Measurements from ENCODE around the gene DHODH.
"Not testable (repeated sequence)": the region's sequence is repeated elsewhere in the genome, so short reads cannot be mapped to it uniquely, and the experiment has no call there.

Gene DHODH

GRCh38 chr16:72057313-72057712 is 48.8 kb downstream of the DHODH start:
- not testable (repeated sequence) for H3K4me1 ChIP-seq (ENCODE audit: insufficient read depth, low read length); H3K4me3 ChIP-seq (ENCODE audit: low read length); H3K36me3 ChIP-seq (ENCODE audit: insufficient read depth, low read length); H3K9ac ChIP-seq (ENCODE audit: low read depth, low read length); H3K9me3 ChIP-seq (ENCODE audit: insufficient read depth, low read depth, low read length); H3K27ac ChIP-seq (ENCODE audit: low read depth, low read length); H3K27me3 ChIP-seq (ENCODE audit: insufficient read depth, low read length)
- WGBS = 84% methylated on average over 2 of the region's 6 CpGs

GRCh38 chr16:72059060-72059459 is 50.5 kb downstream of the DHODH start:
- not testable (repeated sequence) for H3K4me1 ChIP-seq (ENCODE audit: insufficient read depth, low read length); H3K9ac ChIP-seq (ENCODE audit: low read depth, low read length); H3K27me3 ChIP-seq (ENCODE audit: insufficient read depth, low read length); H3K9me3 ChIP-seq (ENCODE audit: insufficient read depth, low read depth, low read length); H3K36me3 ChIP-seq (ENCODE audit: insufficient read depth, low read length); H3K27ac ChIP-seq (ENCODE audit: low read depth, low read length); H3K4me3 ChIP-seq (ENCODE audit: low read length)
- WGBS = 87% methylated on average over 6 of the region's 7 CpGs

- Histone ChIP-seq H3K9ac (ENCODE audit: low read depth, low read length) (no peak overlapping the region), H3K4me1 (ENCODE audit: insufficient read depth, low read length) (no peaks in the 10 kb centered on the region), H3K36me3 (ENCODE audit: insufficient read depth, low read length) (no peaks in the 10 kb centered on the region), H3K27ac (ENCODE audit: low read depth, low read length) (no peak overlapping the region), H3K9me3 (ENCODE audit: insufficient read depth, low read depth, low read length) (no peaks in the 10 kb centered on the region; the same call in 1 of the 2 replicates), H3K4me3 (ENCODE audit: low read length) (no peak overlapping the region), H3K27me3 (ENCODE audit: insufficient read depth, low read length) (no peaks in the 10 kb centered on the region)
- 92% methylated on average over 9 of the region's 9 CpGs for WGBS
Measured at GRCh38 chr16:72060405-72060804, 51.9 kb downstream of the DHODH start.

- no peaks in the 10 kb centered on the region for H3K27me3 ChIP-seq (ENCODE audit: insufficient read depth, low read length)
Measured at GRCh38 chr16:72061564-72061963, 53.0 kb downstream of the DHODH start.

GRCh38 chr16:72064361-72064894 is 55.9 kb downstream of the DHODH start:
- WGBS = 95% methylated on average over 10 of the region's 10 CpGs
- Histone ChIP-seq H3K27ac (ENCODE audit: low read depth, low read length) (no peak overlapping the region), H3K4me1 (ENCODE audit: insufficient read depth, low read length) (no peaks in the 10 kb centered on the region), H3K9ac (ENCODE audit: low read depth, low read length) (no peak overlapping the region), H3K27me3 (ENCODE audit: insufficient read depth, low read length) (no peaks in the 10 kb centered on the region), H3K9me3 (ENCODE audit: insufficient read depth, low read depth, low read length) (no peaks in the 10 kb centered on the region; the same call in 1 of the 2 replicates), H3K36me3 (ENCODE audit: insufficient read depth, low read length) (no peaks in the 10 kb centered on the region), H3K4me3 (ENCODE audit: low read length) (no peak overlapping the region)

More at GRCh38 chr16:72061564-72061963, 53.0 kb downstream of the DHODH start:
- 82% methylated on average over 1 of the region's 1 CpG for WGBS
- no peak overlapping the region for H3K9ac ChIP-seq (ENCODE audit: low read depth, low read length)
- H3K27ac ChIP-seq (ENCODE audit: low read depth, low read length) = no peak overlapping the region
- no peaks in the 10 kb centered on the region for H3K36me3 ChIP-seq (ENCODE audit: insufficient read depth, low read length)
- no peaks in the 10 kb centered on the region; the same call in 1 of the 2 replicates for H3K9me3 ChIP-seq (ENCODE audit: insufficient read depth, low read depth, low read length)
- H3K4me3 ChIP-seq (ENCODE audit: low read length) = no peak overlapping the region
- H3K4me1 ChIP-seq (ENCODE audit: insufficient read depth, low read length) = no peaks in the 10 kb centered on the region

- no peaks in the 10 kb centered on the region for H3K27me3 ChIP-seq (ENCODE audit: insufficient read depth, low read length)
- WGBS = 18% methylated on average over 1 of the region's 1 CpG
- H3K9ac ChIP-seq (ENCODE audit: low read depth, low read length) = no peak overlapping the region
- H3K4me3 ChIP-seq (ENCODE audit: low read length) = no peak overlapping the region
- no peaks in the 10 kb centered on the region for H3K36me3 ChIP-seq (ENCODE audit: insufficient read depth, low read length)
- H3K9me3 ChIP-seq (ENCODE audit: insufficient read depth, low read depth, low read length) = no peaks in the 10 kb centered on the region; the same call in 1 of the 2 replicates
- no peaks in the 10 kb centered on the region for H3K4me1 ChIP-seq (ENCODE audit: insufficient read depth, low read length)
- no peak overlapping the region for H3K27ac ChIP-seq (ENCODE audit: low read depth, low read length)
Measured at GRCh38 chr16:72066747-72067146, 58.2 kb downstream of the DHODH start.

- H3K27me3 ChIP-seq (ENCODE audit: insufficient read depth, low read length) = no peaks in the 10 kb centered on the region
- 94% methylated on average over 4 of the region's 4 CpGs for WGBS
- H3K9ac ChIP-seq (ENCODE audit: low read depth, low read length) = no peak overlapping the region
- H3K9me3 ChIP-seq (ENCODE audit: insufficient read depth, low read depth, low read length) = no peaks in the 10 kb centered on the region; the same call in 1 of the 2 replicates
- no peaks in the 10 kb centered on the region for H3K4me1 ChIP-seq (ENCODE audit: insufficient read depth, low read length)
- H3K36me3 ChIP-seq (ENCODE audit: insufficient read depth, low read length) = no peaks in the 10 kb centered on the region
- H3K27ac ChIP-seq (ENCODE audit: low read depth, low read length) = no peak overlapping the region
- no peak overlapping the region for H3K4me3 ChIP-seq (ENCODE audit: low read length)
Measured at GRCh38 chr16:72068930-72069329, 60.4 kb downstream of the DHODH start.

- WGBS = 82% methylated on average over 11 of the region's 12 CpGs
- H3K4me1 ChIP-seq (ENCODE audit: insufficient read depth, low read length) = no peaks in the 10 kb centered on the region
- H3K4me3 ChIP-seq (ENCODE audit: low read length) = no peak overlapping the region
- no peaks in the 10 kb centered on the region for H3K27me3 ChIP-seq (ENCODE audit: insufficient read depth, low read length)
- H3K9ac ChIP-seq (ENCODE audit: low read depth, low read length) = no peak overlapping the region
- no peaks in the 10 kb centered on the region for H3K36me3 ChIP-seq (ENCODE audit: insufficient read depth, low read length)
- H3K9me3 ChIP-seq (ENCODE audit: insufficient read depth, low read depth, low read length) = no peaks in the 10 kb centered on the region
- no peak overlapping the region for H3K27ac ChIP-seq (ENCODE audit: low read depth, low read length)
Measured at GRCh38 chr16:72072514-72073342, 64.2 kb downstream of the DHODH start.

GRCh38 chr16:72073560-72074230 is 65.2 kb downstream of the DHODH start:
- H3K4me3 ChIP-seq (ENCODE audit: low read length) = no peak overlapping the region
- H3K36me3 ChIP-seq (ENCODE audit: insufficient read depth, low read length) = no peaks in the 10 kb centered on the region
- no peaks in the 10 kb centered on the region for H3K27me3 ChIP-seq (ENCODE audit: insufficient read depth, low read length)
- 94% methylated on average over 8 of the region's 8 CpGs for WGBS
- H3K9me3 ChIP-seq (ENCODE audit: insufficient read depth, low read depth, low read length) = no peaks in the 10 kb centered on the region
- H3K9ac ChIP-seq (ENCODE audit: low read depth, low read length) = no peak overlapping the region
- no peak overlapping the region for H3K27ac ChIP-seq (ENCODE audit: low read depth, low read length)
- H3K4me1 ChIP-seq (ENCODE audit: insufficient read depth, low read length) = no peaks in the 10 kb centered on the region

- H3K9ac ChIP-seq (ENCODE audit: low read depth, low read length); H3K9me3 ChIP-seq (ENCODE audit: insufficient read depth, low read depth, low read length); H3K27me3 ChIP-seq (ENCODE audit: insufficient read depth, low read length); H3K4me1 ChIP-seq (ENCODE audit: insufficient read depth, low read length); H3K36me3 ChIP-seq (ENCODE audit: insufficient read depth, low read length); H3K4me3 ChIP-seq (ENCODE audit: low read length); H3K27ac ChIP-seq (ENCODE audit: low read depth, low read length): not testable (repeated sequence)
- 65% methylated on average over 2 of the region's 6 CpGs for WGBS
Measured at GRCh38 chr16:72075067-72075466, 66.5 kb downstream of the DHODH start.
